ENCODE results near the gene CENPX. TPM values are rescaled to one million over a fixed set of nuclear protein-coding genes. Genes with fewer than 3 reads are reported as not detected.
"Not testable (repeated sequence)": the region's sequence is repeated elsewhere in the genome, so short reads cannot be mapped to it uniquely, and the experiment has no call there.

Gene CENPX
- total RNA-seq, 2 donors from 2014 or later = 16.5 to 24.4 TPM

- Histone ChIP-seq H3K36me3 (replicated peaks in 1 of 2; ENCODE audit: insufficient read depth in 1 of 2, low read depth in 2 of 2) (peaks cover 0 to 7% of the 10 kb centered on the region in 2 donors), H3K27ac (no peak overlapping the region), H3K4me1 (peaks cover 12% of the 10 kb centered on the region), H3K9me3 (no peaks in the 10 kb centered on the region), H3K4me3 (no peak overlapping the region), H3K27me3 (no peaks in the 10 kb centered on the region)
- WGBS, 2 donors = 91 to 98% methylated on average over 26 of the region's 26 CpGs
- no peak for TF ChIP-seq POLR2A (IDR thresholded peaks at IDR 0.05)
- TF ChIP-seq CTCF (IDR thresholded peaks at IDR 0.05) = no peak
- ATAC-seq = no peak
- no peak for DNase-seq
- intact Hi-C loops (cut with DNase I) = no loop called here
These were observed 36.1 kb downstream of the CENPX start for GRCh38 chr17:81986606-81987005.

- H3K27me3 ChIP-seq = no peaks in the 10 kb centered on the region
- 84 to 91% methylated on average over 19 to 21 of the region's 21 CpGs for WGBS, 2 donors
- intact Hi-C loops (cut with DNase I) = no loop called here
- no peak for ATAC-seq
- no peaks in the 10 kb centered on the region for H3K4me1 ChIP-seq
- TF ChIP-seq CTCF (IDR thresholded peaks at IDR 0.05) = no peak
- TF ChIP-seq POLR2A (IDR thresholded peaks at IDR 0.05) = no peak
- peaks cover 0 to 7% of the 10 kb centered on the region in 2 donors for H3K36me3 ChIP-seq (replicated peaks in 1 of 2; ENCODE audit: insufficient read depth in 1 of 2, low read depth in 2 of 2)
- no peak overlapping the region for H3K4me3 ChIP-seq
- H3K9me3 ChIP-seq = no peaks in the 10 kb centered on the region
- no peak for DNase-seq
- H3K27ac ChIP-seq = no peak overlapping the region
These were observed 37.8 kb downstream of the CENPX start for GRCh38 chr17:81984773-81985410.

GRCh38 chr17:81983639-81984373 is 38.9 kb downstream of the CENPX start:
- ATAC-seq = no peak
- 89 to 97% methylated on average over 20 to 26 of the region's 26 CpGs for WGBS, 2 donors
- H3K4me3 ChIP-seq = no peak overlapping the region

GRCh38 chr17:81983011-81983638 is 39.6 kb downstream of the CENPX start:
- no peak for ATAC-seq
- whole genome bisulfite sequencing, 2 donors = 89 to 97% methylated on average over 24 to 34 of the region's 35 CpGs

More at GRCh38 chr17:81983639-81984373, 38.9 kb downstream of the CENPX start:
- Histone ChIP-seq H3K4me1 (peaks cover 2% of the 10 kb centered on the region), H3K9me3 (no peaks in the 10 kb centered on the region), H3K36me3 (replicated peaks in 1 of 2; ENCODE audit: insufficient read depth in 1 of 2, low read depth in 2 of 2) (peaks cover 0 to 7% of the 10 kb centered on the region in 2 donors), H3K27me3 (no peaks in the 10 kb centered on the region), H3K27ac (no peak overlapping the region)
- intact Hi-C loops (cut with DNase I) = no loop called here
- TF ChIP-seq CTCF (IDR thresholded peaks at IDR 0.05) (no peak), POLR2A (IDR thresholded peaks at IDR 0.05) (no peak)
- DNase-seq = no peak

GRCh38 chr17:81981511-81981910 is 41.2 kb downstream of the CENPX start:
- WGBS, 2 donors = 88 to 94% methylated on average over 8 to 12 of the region's 12 CpGs
- H3K36me3 ChIP-seq (replicated peaks in 1 of 2; ENCODE audit: insufficient read depth in 1 of 2, low read depth in 2 of 2); DNase-seq; H3K4me3 ChIP-seq; H3K9me3 ChIP-seq; H3K27ac ChIP-seq; H3K27me3 ChIP-seq; intact Hi-C loops (cut with DNase I); ATAC-seq: not testable (repeated sequence)
- peaks cover 16% of the 10 kb centered on the region for H3K4me1 ChIP-seq

More at GRCh38 chr17:81983011-81983638, 39.6 kb downstream of the CENPX start:
- no peak for DNase-seq
- TF ChIP-seq POLR2A (IDR thresholded peaks at IDR 0.05) = no peak
- no peak for TF ChIP-seq CTCF (IDR thresholded peaks at IDR 0.05)
- no peaks in the 10 kb centered on the region for H3K27me3 ChIP-seq
- intact Hi-C loops (cut with DNase I) = no loop called here
- no peak overlapping the region for H3K4me3 ChIP-seq
- no peak overlapping the region for H3K27ac ChIP-seq
- peaks cover 0 to 7% of the 10 kb centered on the region in 2 donors for H3K36me3 ChIP-seq (replicated peaks in 1 of 2; ENCODE audit: insufficient read depth in 1 of 2, low read depth in 2 of 2)
- no peaks in the 10 kb centered on the region for H3K9me3 ChIP-seq
- peaks cover 9% of the 10 kb centered on the region for H3K4me1 ChIP-seq

All from body of pancreas (tissue), 4 donors.